SU-DHL-6 (cell line): Measurements from ENCODE around the gene LTC4S.
"Not testable (repeated sequence)": the region's sequence is repeated elsewhere in the genome, so short reads cannot be mapped to it uniquely, and the experiment has no call there.

Source experiments
- H2AFZ ChIP-seq: fragments of 200-600 bp; sonication (generic); 2 replicates; pipeline ENCODE4 v1.6.1; 2014; ENCODE audit warnings: low read depth, mild to moderate bottlenecking, moderate library complexity, mixed read lengths, antibody characterized with exemption, low read length; ENCODE audit not compliant: severe bottlenecking
- H3F3A ChIP-seq: fragments of 200-600 bp; shearing (Covaris generic); 2 replicates; pipeline ENCODE4 v1.6.0; 2016; ENCODE audit warnings: antibody characterized with exemption, mild to moderate bottlenecking; ENCODE audit not compliant: insufficient read depth
- H3K27ac ChIP-seq: fragments of 200-600 bp; sonication (generic); 2 replicates; pipeline ENCODE4 v1.5.1; 2016; ENCODE audit warnings: low read depth, mild to moderate bottlenecking, low read length, moderate library complexity, mixed read lengths
- H3K27me3 ChIP-seq: fragments of 200-600 bp; sonication (generic), shearing (Covaris generic); 2 replicates; pipeline ENCODE4 v1.6.0; 2014; ENCODE audit warnings: mild to moderate bottlenecking, low read length
- H3K36me3 ChIP-seq: fragments of 200-600 bp; sonication (generic); 2 replicates; pipeline ENCODE4 v1.6.1; 2014; ENCODE audit warnings: mild to moderate bottlenecking, low read length, mixed read lengths
- H3K4me2 ChIP-seq: fragments of 300-600, 200-600 bp; shearing (Covaris generic), sonication (generic); 2 replicates; pipeline ENCODE4 v1.6.0; 2014; ENCODE audit warnings: low read length, low read depth, mild to moderate bottlenecking; ENCODE audit not compliant: poor library complexity, severe bottlenecking
- H3K4me3 ChIP-seq: fragments of 200-600 bp; sonication (generic); 2 replicates; pipeline ENCODE4 v1.5.1; 2014; ENCODE audit warnings: antibody characterized with exemption, low read length, mild to moderate bottlenecking, mixed read lengths; ENCODE audit not compliant: insufficient read depth, poor library complexity, severe bottlenecking
- H3K79me2 ChIP-seq: fragments of 200-600 bp; sonication (generic); 2 replicates; pipeline ENCODE4 v1.6.1; 2014; ENCODE audit warnings: mild to moderate bottlenecking, low read length, moderate library complexity; ENCODE audit not compliant: insufficient read depth
- H3K9ac ChIP-seq: fragments of 200-600 bp; sonication (generic); 2 replicates; pipeline ENCODE4 v1.7.0; 2014; ENCODE audit warnings: mild to moderate bottlenecking, low read length
- H3K9me2 ChIP-seq: fragments of 200-600 bp; sonication (generic); replicated peaks from 2 replicates; pipeline ENCODE4 v1.6.1; 2014; ENCODE audit warnings: low read length; ENCODE audit not compliant: insufficient read depth
- H3K9me3 ChIP-seq: fragments of 200-600 bp; sonication (generic); 2 replicates; pipeline ENCODE4 v1.6.1; 2014; ENCODE audit warnings: low read length, mixed read lengths; ENCODE audit not compliant: insufficient read depth
- H4K20me1 ChIP-seq: fragments of 200-600 bp; sonication (generic); 2 replicates; pipeline ENCODE4 v1.6.1; 2014; ENCODE audit warnings: low read depth, mild to moderate bottlenecking, antibody characterized with exemption, low read length, moderate library complexity, mixed read lengths
- EZH2phosphoT487 ChIP-seq: fragments of 200-600 bp; sonication (generic), shearing (Covaris generic); conservative IDR thresholded peaks from 2 replicates; pipeline ENCODE4 v1.6.1; 2018; ENCODE audit warnings: mild to moderate bottlenecking, antibody characterized with exemption, low read length, moderate library complexity, mixed read lengths
- TF ChIP-seq, protein P1 (sequence below): fragments of 200-600 bp; sonication (generic); IDR thresholded peaks from one replicate; pipeline ENCODE4 v1.5.1; 2017; ENCODE audit warnings: antibody characterized with exemption, mild to moderate bottlenecking, low read length, moderate library complexity; ENCODE audit not compliant: insufficient read depth, poor library complexity, severe bottlenecking

LTC4S gene

DNA sequence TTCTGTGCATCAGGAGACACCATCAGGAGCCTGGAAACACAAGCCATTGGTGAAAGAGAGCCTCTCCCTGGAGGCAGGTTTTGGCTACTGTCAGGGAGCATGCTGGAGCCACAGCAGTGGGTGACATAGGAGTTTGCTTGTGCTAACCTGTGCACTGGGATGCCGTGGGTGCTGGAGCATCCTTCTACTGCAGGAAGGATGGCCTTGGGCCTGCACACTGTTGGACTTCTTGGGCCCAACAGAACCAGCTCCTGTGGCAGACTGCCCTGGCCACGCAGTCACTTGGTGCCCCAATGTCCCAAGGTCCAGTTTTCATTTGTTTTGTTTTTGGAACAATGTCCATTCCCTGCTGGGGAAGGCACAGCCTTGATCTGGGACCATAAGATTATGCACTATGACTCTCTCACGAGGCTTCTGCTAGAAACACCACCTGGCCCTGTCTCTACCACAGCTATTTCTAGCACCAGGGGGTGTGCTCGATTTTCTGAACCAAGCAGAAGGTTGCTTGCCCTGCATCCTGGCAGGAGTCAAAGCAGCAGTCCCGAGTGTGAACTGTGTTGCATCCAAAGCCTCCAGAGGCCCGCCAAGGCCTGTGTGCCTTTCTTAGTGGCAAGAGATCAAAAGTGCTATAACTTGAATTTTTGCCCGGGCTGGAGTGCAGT is 5.5 kb upstream of the LTC4S start:
- Histone ChIP-seq H3K9me3 (no peaks in the 10 kb centered on the region), H2AFZ (no peak overlapping the region), H3K9ac (no peak overlapping the region), H3K36me3 (no peaks in the 10 kb centered on the region), H3K27ac (no peak overlapping the region), H3K4me2 (no peak overlapping the region), H3K4me3 (no peak overlapping the region), H3K79me2 (no peaks in the 10 kb centered on the region), H4K20me1 (no peaks in the 10 kb centered on the region), H3K27me3 (no peaks in the 10 kb centered on the region), H3F3A (no peaks in the 10 kb centered on the region), H3K9me2 (no peaks in the 10 kb centered on the region)
- TF ChIP-seq, protein P1, sequence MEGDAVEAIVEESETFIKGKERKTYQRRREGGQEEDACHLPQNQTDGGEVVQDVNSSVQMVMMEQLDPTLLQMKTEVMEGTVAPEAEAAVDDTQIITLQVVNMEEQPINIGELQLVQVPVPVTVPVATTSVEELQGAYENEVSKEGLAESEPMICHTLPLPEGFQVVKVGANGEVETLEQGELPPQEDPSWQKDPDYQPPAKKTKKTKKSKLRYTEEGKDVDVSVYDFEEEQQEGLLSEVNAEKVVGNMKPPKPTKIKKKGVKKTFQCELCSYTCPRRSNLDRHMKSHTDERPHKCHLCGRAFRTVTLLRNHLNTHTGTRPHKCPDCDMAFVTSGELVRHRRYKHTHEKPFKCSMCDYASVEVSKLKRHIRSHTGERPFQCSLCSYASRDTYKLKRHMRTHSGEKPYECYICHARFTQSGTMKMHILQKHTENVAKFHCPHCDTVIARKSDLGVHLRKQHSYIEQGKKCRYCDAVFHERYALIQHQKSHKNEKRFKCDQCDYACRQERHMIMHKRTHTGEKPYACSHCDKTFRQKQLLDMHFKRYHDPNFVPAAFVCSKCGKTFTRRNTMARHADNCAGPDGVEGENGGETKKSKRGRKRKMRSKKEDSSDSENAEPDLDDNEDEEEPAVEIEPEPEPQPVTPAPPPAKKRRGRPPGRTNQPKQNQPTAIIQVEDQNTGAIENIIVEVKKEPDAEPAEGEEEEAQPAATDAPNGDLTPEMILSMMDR, result no peak
- TF ChIP-seq EZH2phosphoT487, result no peak

DNA sequence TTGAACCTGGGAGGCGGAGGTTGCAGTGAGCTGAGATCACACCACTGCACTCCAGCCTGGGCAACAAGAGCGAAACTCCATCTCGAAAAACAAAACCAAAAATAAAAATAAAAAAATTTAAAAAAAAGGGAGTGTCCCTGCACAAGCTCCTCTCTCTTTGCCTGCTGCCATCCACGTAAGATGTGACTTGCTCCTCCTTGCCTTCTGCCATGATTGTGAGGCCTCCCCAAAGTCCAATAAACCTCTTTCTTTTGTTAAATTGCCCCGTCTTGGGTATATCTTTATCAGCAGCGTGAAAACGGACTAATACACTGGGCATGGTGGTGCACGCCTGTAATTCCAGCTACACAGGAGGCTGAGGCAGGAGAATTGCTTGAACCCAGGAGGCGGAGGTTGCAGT is 4.5 kb upstream of the LTC4S start:
- not testable (repeated sequence) for H3K9me3 ChIP-seq, H3F3A ChIP-seq, H3K27me3 ChIP-seq, H3K36me3 ChIP-seq, H3K27ac ChIP-seq, H3K9me2 ChIP-seq, H3K4me2 ChIP-seq, H3K4me3 ChIP-seq, H3K9ac ChIP-seq, H3K79me2 ChIP-seq, H4K20me1 ChIP-seq, H2AFZ ChIP-seq

DNA sequence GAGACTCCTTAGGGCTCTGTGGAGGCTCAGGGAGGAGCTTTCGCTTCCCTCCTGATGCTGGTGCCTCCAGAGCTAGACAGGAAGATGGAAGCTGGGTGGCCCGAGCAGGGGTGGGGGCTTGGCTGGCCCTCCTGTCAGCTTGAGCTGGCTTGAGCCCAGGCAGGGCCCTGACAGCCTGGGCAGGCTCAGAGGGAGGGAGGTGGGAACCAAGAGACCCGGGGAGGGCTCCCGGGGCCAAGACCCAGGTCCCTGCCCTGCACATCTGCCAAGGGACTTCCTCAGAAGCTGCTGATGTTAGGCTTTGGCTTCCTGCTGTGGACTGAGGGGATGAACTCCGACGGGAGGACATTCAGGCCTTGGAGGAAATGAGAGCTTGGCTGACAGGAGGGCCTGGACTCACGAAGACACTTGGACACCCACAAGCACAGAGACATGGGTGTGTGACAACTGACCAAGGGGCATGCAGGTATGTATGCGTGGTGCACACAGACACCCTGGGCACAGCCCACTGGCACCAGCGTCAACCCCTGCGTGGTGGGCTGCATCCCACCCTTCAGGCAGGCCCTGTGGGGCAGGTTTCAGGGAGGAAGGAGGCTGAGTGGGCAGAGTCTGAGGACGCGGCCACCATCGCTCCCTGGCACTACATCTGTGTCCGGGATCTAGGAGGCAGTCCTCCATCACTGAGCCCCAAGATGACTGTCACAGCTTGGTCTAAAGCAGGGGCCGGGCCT is 1.7 kb upstream of the LTC4S start:
- Histone ChIP-seq H3K4me2 (no peak overlapping the region), H3K79me2 (no peaks in the 10 kb centered on the region), H3K9ac (no peak overlapping the region), H3K9me3 (no peaks in the 10 kb centered on the region), H3K4me3 (no peak overlapping the region), H3K9me2 (no peaks in the 10 kb centered on the region), H3K27me3 (no peaks in the 10 kb centered on the region), H3F3A (no peaks in the 10 kb centered on the region), H2AFZ (no peak overlapping the region), H4K20me1 (no peaks in the 10 kb centered on the region), H3K27ac (no peak overlapping the region), H3K36me3 (no peaks in the 10 kb centered on the region)
- TF ChIP-seq, protein P1, result no peak
- no peak for TF ChIP-seq EZH2phosphoT487
